Stimulated activated CD8-positive, alpha-beta memory T cell treated with anti-CD3 and anti-CD28 coated beads, Interleukin-4, amount 100 ng/mL, for 24 hours (primary cell): ENCODE measurements around the gene PEG3.

Experiments
- DNase-seq: peaks from one replicate; pipeline ENCODE4 v3.0.0-alpha.2; 2020; ENCODE audit warnings: low read depth

PEG3 gene

GRCh38 chr19:56838909-56839651 is 1.4 kb downstream of the PEG3 start:
- no peak for DNase-seq

GRCh38 chr19:56838024-56838908 is 2.3 kb downstream of the PEG3 start:
- DNase-seq, result no peak

GRCh38 chr19:56837492-56838023 is 3.0 kb downstream of the PEG3 start:
- DNase-seq, result no peak

GRCh38 chr19:56837004-56837403 is 3.5 kb downstream of the PEG3 start:
- DNase-seq, result no peak

- no peak for DNase-seq
Observed at GRCh38 chr19:56836059-56836458, 4.5 kb downstream of the PEG3 start.

GRCh38 chr19:56835401-56835800 is 5.1 kb downstream of the PEG3 start:
- DNase-seq, result no peak

- no peak for DNase-seq
Observed at GRCh38 chr19:56834564-56835375, 5.8 kb downstream of the PEG3 start.

- DNase-seq, result no peak
Observed at GRCh38 chr19:56832352-56832928, 8.1 kb downstream of the PEG3 start.

GRCh38 chr19:56831255-56831654 is 9.3 kb downstream of the PEG3 start:
- DNase-seq, result no peak

GRCh38 chr19:56829596-56829995 is 10.9 kb downstream of the PEG3 start:
- no peak for DNase-seq

GRCh38 chr19:56827708-56828107 is 12.8 kb downstream of the PEG3 start:
- no peak for DNase-seq

GRCh38 chr19:56823956-56824355 is 16.6 kb downstream of the PEG3 start:
- no peak for DNase-seq

- no peak for DNase-seq
Observed at GRCh38 chr19:56823417-56823816, 17.1 kb downstream of the PEG3 start.

GRCh38 chr19:56822755-56823154 is 17.8 kb downstream of the PEG3 start:
- no peak for DNase-seq

GRCh38 chr19:56821675-56822074 is 18.9 kb downstream of the PEG3 start:
- no peak for DNase-seq

GRCh38 chr19:56821209-56821608 is 19.3 kb downstream of the PEG3 start:
- no peak for DNase-seq

GRCh38 chr19:56819166-56819565 is 21.4 kb downstream of the PEG3 start:
- DNase-seq, result no peak

- no peak for DNase-seq
Observed at GRCh38 chr19:56814656-56815055, 25.9 kb downstream of the PEG3 start.

GRCh38 chr19:56813531-56813930 is 27.0 kb downstream of the PEG3 start:
- DNase-seq, result no peak

- no peak for DNase-seq
Observed at GRCh38 chr19:56811480-56811879, 29.0 kb downstream of the PEG3 start.

- DNase-seq, result no peak
Observed at GRCh38 chr19:56810260-56810659, 30.3 kb downstream of the PEG3 start.
